KBM-7 (cell line): ENCODE data around the gene LPP.
A peak's percentile ranks its signal among the peaks of the same experiment; 100 is the strongest.

ENCODE experiments used
- DNase-seq: peaks from one replicate; pipeline ENCODE4 v3.0.0-alpha.2; 2015
- in situ Hi-C: fragments of 300-500 bp; cut with MboI; formaldehyde crosslinking; loops from 2 replicates; pipeline ENCODE4 v1.14.3; 2020; ENCODE audit warnings: low sequenced_read_pairs, low pct_unique_long_range_greater_than_20kb, mixed read lengths

Gene LPP

DNA sequence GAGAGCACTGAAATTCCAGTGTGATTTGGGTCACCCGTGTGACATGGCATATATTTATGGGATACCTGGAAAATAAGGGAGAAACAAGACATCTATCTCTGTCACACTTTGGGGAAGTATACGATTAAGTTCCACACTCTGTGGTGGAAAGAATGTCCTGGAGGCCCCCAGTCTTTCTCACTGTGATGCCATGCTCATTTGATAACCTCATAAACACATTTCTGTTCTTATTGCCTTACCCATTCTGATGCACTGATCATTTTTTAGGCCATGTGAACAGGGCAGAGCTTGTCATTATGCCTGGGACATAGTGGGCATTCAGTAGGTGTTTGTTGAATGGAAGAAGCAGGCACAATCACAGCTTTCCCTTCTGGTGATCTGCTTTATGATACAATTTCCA is 668.5 kb downstream of the LPP start:
- no peak for DNase-seq
- in situ Hi-C loops: no loop called here

- in situ Hi-C loops: no loop called here
- no peak for DNase-seq
Measured at GRCh38 chr3:188824566-188824965, 670.6 kb downstream of the LPP start.

- no peak for DNase-seq
- in situ Hi-C loops: no loop called here
Measured at GRCh38 chr3:188825901-188826300, 671.9 kb downstream of the LPP start.

- in situ Hi-C loops: no loop called here
- DNase-seq: no peak
Measured at GRCh38 chr3:188826574-188826973, 672.6 kb downstream of the LPP start.

- in situ Hi-C loops: no loop called here
- DNase-seq: no peak
Measured at GRCh38 chr3:188827103-188827502, 673.1 kb downstream of the LPP start.

DNA sequence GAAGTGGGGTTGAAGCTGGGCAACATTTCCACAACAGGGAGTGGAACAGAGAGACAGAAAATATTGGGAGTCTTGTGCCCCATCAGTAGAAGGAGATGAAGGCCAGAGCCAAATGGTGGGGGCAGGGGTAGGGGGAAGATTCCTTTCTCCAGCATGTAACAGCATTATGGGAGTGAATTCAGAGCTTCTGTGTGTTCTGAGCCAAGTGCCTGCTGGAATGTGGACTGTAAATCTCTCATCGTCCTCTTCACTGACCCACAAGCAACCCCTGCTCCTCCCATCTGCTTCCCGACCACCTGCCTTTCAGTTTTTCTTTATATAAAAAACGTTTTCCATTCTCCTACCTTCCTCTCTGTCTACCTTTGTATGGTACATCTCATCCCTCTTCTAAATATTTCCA is 673.6 kb downstream of the LPP start:
- no peak for DNase-seq
- in situ Hi-C loops: no loop called here

GRCh38 chr3:188829130-188829529 is 675.2 kb downstream of the LPP start:
- no peak for DNase-seq
- in situ Hi-C loops: no loop called here

GRCh38 chr3:188829576-188829975 is 675.6 kb downstream of the LPP start:
- no peak for DNase-seq
- in situ Hi-C loops: no loop called here

- in situ Hi-C loops: no loop called here
- peak; percentile 19 for DNase-seq
Measured at GRCh38 chr3:188830893-188831292, 676.9 kb downstream of the LPP start.

DNA sequence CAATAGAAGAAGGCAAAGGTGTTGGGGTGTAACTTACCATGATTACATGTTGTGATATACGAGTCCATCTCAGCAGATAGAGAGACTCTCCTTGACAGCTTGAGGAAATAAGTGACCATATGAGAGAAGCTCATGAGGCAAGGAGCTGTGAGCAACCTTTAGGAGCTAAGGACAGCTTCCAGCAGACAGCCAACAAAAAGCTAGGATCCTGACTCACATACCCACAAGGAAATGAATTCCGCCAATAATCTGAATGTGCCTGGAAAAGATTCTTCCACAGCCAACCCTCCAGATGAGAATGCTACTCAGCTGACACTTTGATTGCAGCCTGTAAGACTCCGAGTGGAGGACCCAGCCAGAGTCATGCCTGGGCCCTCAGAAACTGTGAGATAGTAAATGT is 678.2 kb downstream of the LPP start:
- no peak for DNase-seq
- in situ Hi-C loops: no loop called here

GRCh38 chr3:188832961-188833721 is 679.2 kb downstream of the LPP start:
- in situ Hi-C loops: no loop called here
- DNase-seq: no peak

- DNase-seq: no peak
- in situ Hi-C loops: no loop called here
Measured at GRCh38 chr3:188834349-188834748, 680.4 kb downstream of the LPP start.

DNA sequence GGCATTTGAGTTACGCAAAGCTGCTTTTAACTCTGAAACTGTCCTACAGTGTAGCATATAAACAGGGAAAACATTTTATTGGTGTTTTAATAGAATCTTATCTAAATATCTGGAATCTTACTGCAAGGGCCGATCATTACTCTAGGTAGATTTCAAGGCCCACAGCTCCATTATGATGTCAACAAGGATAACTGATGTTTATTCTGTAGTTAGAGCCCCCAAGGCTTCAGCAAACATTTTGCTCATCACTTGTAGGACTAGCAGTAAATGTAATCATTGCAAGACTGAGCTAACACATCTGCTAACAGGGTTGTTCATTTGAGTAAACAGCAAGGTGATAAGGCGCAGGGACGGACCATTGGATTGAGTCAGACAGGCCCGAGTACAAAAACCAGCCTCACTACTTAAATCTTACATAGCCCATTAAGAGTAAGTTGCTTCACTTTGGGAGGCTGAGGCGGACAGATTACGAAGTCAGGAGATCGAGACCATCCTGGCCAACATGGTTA is 685.3 kb downstream of the LPP start:
- no peak for DNase-seq
- in situ Hi-C loops: no loop called here

DNA sequence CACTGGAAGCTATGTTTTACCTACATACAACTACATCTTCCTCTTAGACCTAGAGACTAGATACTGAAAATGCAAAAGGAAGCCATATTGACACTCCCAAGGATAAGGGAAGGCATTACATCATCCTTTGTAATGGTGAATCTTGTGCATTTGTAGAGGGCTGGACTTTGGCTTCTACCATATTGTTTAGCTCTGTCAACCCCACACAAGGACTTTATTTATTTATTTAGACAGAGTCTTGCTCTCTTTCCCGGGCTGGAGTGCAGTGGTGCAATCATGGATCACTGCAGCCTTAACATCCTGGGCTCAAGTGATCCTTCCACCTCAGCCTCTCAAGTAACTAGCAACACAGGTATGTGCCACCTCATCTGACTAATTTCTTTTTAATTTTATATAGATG is 686.3 kb downstream of the LPP start:
- no peak for DNase-seq
- in situ Hi-C loops: no loop called here

DNA sequence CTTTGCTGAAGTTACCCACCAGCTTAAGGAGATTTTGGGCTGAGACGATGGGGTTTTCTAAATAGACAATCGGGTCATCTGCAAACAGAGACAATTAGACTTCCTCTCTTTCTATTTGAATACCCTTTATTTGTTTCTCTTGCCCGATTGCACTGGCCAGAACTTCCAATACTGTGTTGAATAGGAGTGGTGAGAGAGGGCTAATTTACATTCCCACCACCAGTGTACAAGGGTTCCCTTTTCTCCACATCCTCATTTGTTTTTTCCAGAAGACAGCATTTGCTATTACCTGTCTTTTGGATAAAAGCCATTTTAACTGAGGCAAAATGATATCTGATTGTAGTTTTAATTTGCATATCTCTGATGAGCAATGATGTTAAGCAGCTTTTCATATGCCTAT is 687.9 kb downstream of the LPP start:
- in situ Hi-C loops: no loop called here
- no peak for DNase-seq

DNA sequence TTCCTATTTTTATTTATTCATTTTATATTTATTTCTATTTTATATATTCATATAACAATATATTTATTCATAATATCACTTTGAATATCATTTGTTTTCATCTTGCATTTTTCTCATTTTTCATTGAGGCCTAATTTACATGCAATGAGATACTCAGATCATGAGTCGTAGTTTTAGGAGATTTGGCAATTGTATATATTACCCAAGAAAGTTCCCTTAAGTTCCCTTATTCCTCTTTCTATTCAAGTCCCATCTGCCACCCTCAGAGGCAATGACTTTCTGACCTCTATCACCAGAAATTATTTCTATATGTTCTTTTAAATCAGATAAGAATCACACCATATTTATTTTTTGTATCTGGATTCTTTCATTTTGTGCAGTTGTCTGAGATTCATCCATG is 688.7 kb downstream of the LPP start:
- in situ Hi-C loops: no loop called here
- DNase-seq: no peak

GRCh38 chr3:188844096-188844495 is 690.1 kb downstream of the LPP start:
- in situ Hi-C loops: no loop called here

DNA sequence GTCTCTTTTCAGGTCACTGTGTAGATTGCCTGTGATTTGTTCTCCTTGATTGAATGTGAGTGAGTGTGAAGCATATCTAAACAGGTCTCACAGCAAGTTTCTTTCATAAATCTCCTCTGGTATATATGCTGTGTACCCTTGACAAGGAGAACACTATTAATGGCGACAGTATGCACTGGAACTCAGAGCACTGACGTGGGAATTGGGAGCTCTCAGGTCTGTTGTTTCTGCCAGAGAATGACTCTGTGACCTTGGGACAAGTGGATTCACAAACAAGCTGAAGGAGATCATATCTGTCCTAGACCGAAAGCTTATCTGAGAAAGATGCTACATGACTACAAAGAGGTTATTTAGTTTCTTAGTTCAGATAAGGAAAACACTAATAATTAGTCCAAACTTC is 691.6 kb downstream of the LPP start:
- no peak for DNase-seq
- in situ Hi-C loops: no loop called here

More at GRCh38 chr3:188844096-188844495, 690.1 kb downstream of the LPP start:
- no peak for DNase-seq

GRCh38 chr3:188848947-188849346 is 695.0 kb downstream of the LPP start:
- in situ Hi-C loops: no loop called here
- DNase-seq: no peak

- no peak for DNase-seq
- in situ Hi-C loops: no loop called here
Measured at GRCh38 chr3:188853856-188854771, 700.2 kb downstream of the LPP start.
